Retinal pigment epithelial cell (primary cell): ENCODE results near the gene CAPN10.

ENCODE experiments used
- DNase-seq: peaks from one replicate; pipeline ENCODE4 v3.0.0-alpha.2; 2010; ENCODE audit warnings: low read depth
- H3K4me3 ChIP-seq: 2 replicates; pipeline ENCODE4 v1.5.1; 2011; ENCODE audit warnings: mild to moderate bottlenecking, low read length, control low read depth, moderate library complexity
- TF ChIP-seq, protein P1 (sequence below): conservative IDR thresholded peaks from 2 replicates; pipeline ENCODE4 v1.5.1; 2011; ENCODE audit warnings: low read depth, low read length, control low read depth, inconsistent platforms

Gene CAPN10

DNA sequence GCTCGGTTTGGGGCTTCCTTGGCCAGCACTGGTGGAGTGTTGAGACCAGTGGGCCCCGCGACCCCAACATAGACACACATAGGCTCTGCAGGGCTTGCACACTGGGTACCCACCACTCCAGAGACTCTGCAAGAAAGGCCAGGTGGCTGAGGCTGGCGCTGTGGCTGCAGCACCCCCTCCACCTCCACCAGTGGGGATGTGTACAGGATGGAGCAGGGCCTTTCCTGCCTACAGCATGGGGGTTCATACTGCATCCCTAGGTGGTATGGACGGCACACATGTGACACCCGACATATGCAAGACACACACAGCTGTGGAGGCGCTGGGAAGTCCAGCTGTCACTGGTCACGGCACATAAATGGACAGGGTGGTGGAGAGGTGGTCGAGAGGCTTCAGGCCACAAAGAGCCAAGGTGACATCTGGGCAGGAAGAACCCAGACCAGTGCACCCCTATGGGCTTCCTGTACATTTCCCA lies 17.0 kb upstream of the CAPN10 start:
- TF ChIP-seq, protein P1, sequence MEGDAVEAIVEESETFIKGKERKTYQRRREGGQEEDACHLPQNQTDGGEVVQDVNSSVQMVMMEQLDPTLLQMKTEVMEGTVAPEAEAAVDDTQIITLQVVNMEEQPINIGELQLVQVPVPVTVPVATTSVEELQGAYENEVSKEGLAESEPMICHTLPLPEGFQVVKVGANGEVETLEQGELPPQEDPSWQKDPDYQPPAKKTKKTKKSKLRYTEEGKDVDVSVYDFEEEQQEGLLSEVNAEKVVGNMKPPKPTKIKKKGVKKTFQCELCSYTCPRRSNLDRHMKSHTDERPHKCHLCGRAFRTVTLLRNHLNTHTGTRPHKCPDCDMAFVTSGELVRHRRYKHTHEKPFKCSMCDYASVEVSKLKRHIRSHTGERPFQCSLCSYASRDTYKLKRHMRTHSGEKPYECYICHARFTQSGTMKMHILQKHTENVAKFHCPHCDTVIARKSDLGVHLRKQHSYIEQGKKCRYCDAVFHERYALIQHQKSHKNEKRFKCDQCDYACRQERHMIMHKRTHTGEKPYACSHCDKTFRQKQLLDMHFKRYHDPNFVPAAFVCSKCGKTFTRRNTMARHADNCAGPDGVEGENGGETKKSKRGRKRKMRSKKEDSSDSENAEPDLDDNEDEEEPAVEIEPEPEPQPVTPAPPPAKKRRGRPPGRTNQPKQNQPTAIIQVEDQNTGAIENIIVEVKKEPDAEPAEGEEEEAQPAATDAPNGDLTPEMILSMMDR, result no peak

GRCh38 chr2:240569998-240570530 lies 16.5 kb upstream of the CAPN10 start:
- DNase-seq, result no peak
- TF ChIP-seq, protein P1, result no peak
- no peak overlapping the region for H3K4me3 ChIP-seq

More for the DNA sequence above, 17.0 kb upstream of the CAPN10 start:
- peak overlapping the region; percentile 47 for H3K4me3 ChIP-seq
- DNase-seq, result no peak

DNA sequence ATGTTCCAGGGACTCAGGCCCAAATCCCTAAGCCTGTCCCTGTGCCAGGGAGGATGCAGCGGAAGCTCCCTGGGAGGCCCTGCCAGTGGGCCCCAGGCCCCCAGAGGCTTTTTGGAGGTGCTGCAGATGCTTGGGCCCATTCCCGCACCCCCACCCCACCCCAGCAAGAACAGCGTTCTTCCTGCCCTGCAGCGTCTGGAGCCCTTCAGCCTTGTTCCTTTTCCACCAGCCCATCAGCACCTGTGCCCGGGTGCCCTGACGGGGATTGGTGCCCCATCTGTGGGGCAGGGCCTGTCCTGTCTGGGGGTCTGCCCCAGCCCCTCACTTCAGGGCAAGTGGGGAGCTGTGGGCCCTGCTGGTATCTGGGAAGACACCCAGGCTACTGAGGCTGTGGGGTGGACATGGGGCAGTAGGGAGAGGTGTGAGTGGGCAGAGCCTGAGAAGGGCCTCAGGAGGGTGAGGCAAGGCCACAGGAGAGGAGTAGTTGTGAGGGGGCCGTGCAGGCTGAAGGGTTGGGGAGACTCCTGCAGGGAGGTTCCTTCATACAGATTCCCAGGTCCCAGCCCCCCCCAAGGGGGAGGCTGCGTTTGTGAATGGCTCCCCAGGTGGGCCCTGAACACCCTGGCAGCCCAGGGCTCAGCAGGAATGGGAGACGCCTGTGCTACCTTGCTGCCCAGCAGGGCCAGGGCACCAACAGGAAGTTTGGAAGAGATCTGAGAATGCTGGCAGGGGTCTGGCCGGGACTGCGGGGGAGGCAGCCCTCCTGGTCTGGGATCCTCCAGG lies 15.8 kb upstream of the CAPN10 start:
- DNase-seq, result no peak
- TF ChIP-seq, protein P1, result no peak
- no peak overlapping the region for H3K4me3 ChIP-seq

GRCh38 chr2:240571314-240571973 lies 15.1 kb upstream of the CAPN10 start:
- no peak overlapping the region for H3K4me3 ChIP-seq
- TF ChIP-seq, protein P1, result no peak
- DNase-seq, result no peak

DNA sequence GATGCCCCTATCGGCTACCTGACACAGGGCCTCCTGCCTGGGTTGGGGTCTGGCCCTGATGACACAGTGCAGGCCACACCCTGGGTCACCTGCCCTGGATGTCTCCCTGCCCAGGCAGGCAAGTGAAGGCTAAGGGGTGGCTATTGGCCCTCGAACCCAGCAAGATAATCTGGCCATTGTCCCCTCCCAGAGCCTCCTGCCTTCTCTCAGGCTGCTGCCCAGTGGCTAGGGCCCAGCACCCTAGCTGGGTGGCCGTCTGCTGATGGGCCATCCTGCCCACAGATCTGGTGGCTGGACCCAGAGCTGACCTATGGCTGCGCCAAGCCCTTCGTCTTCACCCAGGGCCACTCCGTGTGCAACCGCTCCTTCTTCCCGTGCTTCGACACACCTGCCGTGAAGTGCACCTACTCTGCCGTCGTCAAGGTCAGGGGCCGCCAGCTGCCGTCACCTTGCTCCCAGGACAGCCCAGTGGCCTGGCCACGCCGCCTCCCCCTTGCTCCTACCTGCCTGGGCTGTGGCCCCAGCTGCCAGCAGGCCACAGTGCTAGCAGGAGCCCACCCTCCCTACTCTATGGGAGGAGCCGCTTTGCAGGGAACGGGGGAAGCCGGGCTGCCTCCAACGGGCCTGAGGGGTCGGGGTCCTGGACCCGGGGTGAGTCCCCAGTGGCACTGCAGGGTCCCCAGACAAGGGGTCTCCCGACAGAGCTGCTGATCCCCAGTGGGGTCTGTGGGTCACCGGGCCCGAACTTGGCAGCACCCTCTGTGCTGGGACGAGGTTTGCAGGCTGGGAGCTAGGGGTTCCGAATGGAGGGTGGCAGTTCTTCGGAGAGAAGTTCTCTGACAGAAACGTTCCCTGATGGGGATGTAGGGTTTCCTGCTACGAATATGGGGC lies 14.1 kb upstream of the CAPN10 start:
- DNase-seq, result no peak
- TF ChIP-seq, protein P1, result no peak

DNA sequence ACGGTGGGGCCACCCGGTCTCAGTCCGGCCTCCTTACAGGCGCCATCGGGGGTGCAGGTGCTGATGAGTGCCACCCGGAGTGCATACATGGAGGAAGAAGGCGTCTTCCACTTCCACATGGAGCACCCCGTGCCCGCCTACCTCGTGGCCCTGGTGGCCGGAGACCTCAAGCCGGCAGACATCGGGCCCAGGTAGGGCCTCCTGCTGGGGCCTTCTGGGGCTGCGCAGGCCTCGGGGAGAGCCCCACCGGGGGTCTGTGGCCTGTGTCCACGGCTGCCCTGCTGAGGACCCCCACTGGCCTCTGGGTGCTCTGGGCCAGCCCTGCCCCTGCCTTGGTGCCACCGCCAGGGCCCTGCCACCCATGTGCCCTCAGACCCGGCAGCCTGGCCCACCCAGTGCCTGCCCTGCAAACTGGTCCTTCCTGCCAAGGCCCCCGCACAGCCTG lies 13.4 kb upstream of the CAPN10 start:
- H3K4me3 ChIP-seq, result no peak overlapping the region
- TF ChIP-seq, protein P1, result no peak
- DNase-seq, result no peak

More for the DNA sequence above, 14.1 kb upstream of the CAPN10 start:
- H3K4me3 ChIP-seq, result no peak overlapping the region
